H1 (cell line): ENCODE data around the gene LGALS8. TPM values are rescaled to one million over a fixed set of nuclear protein-coding genes. Genes with fewer than 3 reads are reported as not detected.

ENCODE experiments used
- CTCF ChIA-PET: fragments of 300-600 bp; sonication (Branson Sonifier 250); formaldehyde crosslinking; loops from one replicate; lab custom pipeline; 2021; ENCODE audit not compliant: partially characterized antibody; lab: Charles Lee
- POLR2A ChIA-PET: fragments of 300-600 bp; sonication (Branson Sonifier 250); formaldehyde crosslinking; loops from one replicate; lab custom pipeline; 2021; ENCODE audit warnings: inconsistent platforms; ENCODE audit not compliant: partially characterized antibody; lab: Charles Lee
- DNase-seq, 2 experiments: peaks; one replicate each; pipeline versions ENCODE4 v3.0.0 to v3.0.0-alpha.2; 2010 to 2022; ENCODE audit warnings: low spot score in 2 of 2, low read depth in 1 of 2, mixed read lengths in 1 of 2
- FAIRE-seq: peaks from 2 replicates; lab custom pipeline; 2011; peaks lifted over from hg19 to GRCh38; lab: Jason Lieb, UNC
- H2AFZ ChIP-seq: 2 replicates; pipeline ENCODE4 v1.8.1; 2012; ENCODE audit warnings: low read length, inconsistent platforms
- H2AK5ac ChIP-seq: 2 replicates; pipeline ENCODE4 v1.6.1; 2013; ENCODE audit warnings: low read depth, low read length
- H2BK120ac ChIP-seq: replicated peaks from 2 replicates; pipeline ENCODE3; 2013; ENCODE audit warnings: low read depth, low read length, inconsistent platforms
- H2BK12ac ChIP-seq: 2 replicates; pipeline ENCODE4 v1.6.1; 2013; ENCODE audit warnings: low read depth, low read length
- H2BK15ac ChIP-seq: 2 replicates; pipeline ENCODE4 v1.6.1; 2013; ENCODE audit warnings: low read length
- H2BK20ac ChIP-seq: 2 replicates; pipeline ENCODE4 v1.6.1; 2013; ENCODE audit warnings: low read length
- H2BK5ac ChIP-seq: 2 replicates; pipeline ENCODE4 v1.6.1; 2013; ENCODE audit warnings: low read depth, low read length
- H3K14ac ChIP-seq: 2 replicates; pipeline ENCODE4 v1.6.1; 2013; ENCODE audit warnings: inconsistent platforms; ENCODE audit not compliant: insufficient read length
- H3K18ac ChIP-seq: 2 replicates; pipeline ENCODE4 v1.6.1; 2013; ENCODE audit warnings: low read length; ENCODE audit errors: extremely low read depth
- H3K23ac ChIP-seq: 2 replicates; pipeline ENCODE4 v1.6.1; 2013; ENCODE audit warnings: inconsistent platforms; ENCODE audit not compliant: insufficient read length
- H3K23me2 ChIP-seq: 2 replicates; pipeline ENCODE4 v1.6.1; 2013; ENCODE audit warnings: low read depth, low read length
- H3K27ac ChIP-seq: 2 replicates; pipeline ENCODE4 v1.6.1; 2011; ENCODE audit warnings: low read depth, low read length, inconsistent platforms
- H3K27me3 ChIP-seq, 4 experiments: replicated peaks in 1 of 4; 1 replicate in 1 of 4; 2 replicates in 3 of 4; pipeline versions ENCODE4 v1.6.1 to v1.8.1; 2011 to 2013; ENCODE audit warnings: low read length in 3 of 4, mild to moderate bottlenecking in 3 of 4, inconsistent platforms in 2 of 4, mixed read lengths in 2 of 4, moderate library complexity in 1 of 4; ENCODE audit not compliant: control insufficient read depth in 3 of 4, insufficient read depth in 3 of 4; ENCODE audit errors: extremely low read depth in 1 of 4
- H3K36me3 ChIP-seq, 4 experiments: 2 replicates each; pipeline versions ENCODE4 v1.6.1 to v1.8.1; 2011 to 2013; ENCODE audit warnings: mild to moderate bottlenecking in 4 of 4, low read length in 3 of 4, moderate library complexity in 2 of 4, control low read depth in 1 of 4, inconsistent platforms in 1 of 4; ENCODE audit not compliant: insufficient read depth in 4 of 4, control insufficient read depth in 2 of 4
- H3K4ac ChIP-seq: replicated peaks from 2 replicates; pipeline ENCODE3; 2013; ENCODE audit warnings: low read length, low read depth, mixed read lengths, inconsistent platforms; ENCODE audit not compliant: insufficient read length
- H3K4me1 ChIP-seq, 4 experiments: replicated peaks in 1 of 4; 1 replicate in 1 of 4; 2 replicates in 3 of 4; pipeline versions ENCODE4 v1.6.1 to v1.8.1; 2011 to 2013; ENCODE audit warnings: low read length in 3 of 4, inconsistent platforms in 2 of 4, mixed read lengths in 1 of 4; ENCODE audit not compliant: insufficient read depth in 4 of 4, control insufficient read depth in 3 of 4
- H3K4me2 ChIP-seq, 2 experiments: 2 replicates each; pipeline versions ENCODE4 v1.6.1 to v1.8.1; 2011 to 2013; ENCODE audit warnings: low read depth in 2 of 2, low read length in 2 of 2, control low read depth in 1 of 2, inconsistent platforms in 1 of 2, mild to moderate bottlenecking in 1 of 2; ENCODE audit not compliant: insufficient read depth in 1 of 2
- H3K4me3 ChIP-seq, 4 experiments: fragments of 200-600, 300-600 bp in 1 of 4; sonication (generic), shearing (Covaris generic), sonication (Bioruptor Twin) in 1 of 4; 2 replicates each; pipeline versions ENCODE4 v1.5.1 to v1.8.1; 2011 to 2016; ENCODE audit warnings: low read length in 4 of 4, low read depth in 3 of 4, control low read depth in 2 of 4, inconsistent platforms in 2 of 4, mild to moderate bottlenecking in 2 of 4, mixed read lengths in 1 of 4, moderate library complexity in 1 of 4; ENCODE audit not compliant: insufficient read depth in 2 of 4; ENCODE audit errors: extremely low read depth in 1 of 4
- H3K56ac ChIP-seq: replicated peaks from 2 replicates; pipeline ENCODE3; 2013; ENCODE audit warnings: low read depth, mild to moderate bottlenecking, mixed read lengths, low read length, inconsistent platforms; ENCODE audit not compliant: insufficient read length
- H3K79me1 ChIP-seq: 2 replicates; pipeline ENCODE4 v1.6.1; 2013; ENCODE audit warnings: low read depth, low read length, control low read depth
- H3K79me2 ChIP-seq, 2 experiments: 2 replicates each; pipeline versions ENCODE4 v1.6.1 to v1.8.1; 2012 to 2013; ENCODE audit warnings: low read length in 2 of 2, mild to moderate bottlenecking in 2 of 2, inconsistent platforms in 1 of 2; ENCODE audit not compliant: insufficient read depth in 2 of 2, control insufficient read depth in 1 of 2
- H3K9ac ChIP-seq, 4 experiments: replicated peaks in 1 of 4; 1 replicate in 1 of 4; 2 replicates in 3 of 4; pipeline versions ENCODE4 v1.6.1 to v1.8.1; 2011 to 2013; ENCODE audit warnings: low read depth in 3 of 4, low read length in 3 of 4, control low read depth in 2 of 4, mild to moderate bottlenecking in 2 of 4, moderate library complexity in 2 of 4, inconsistent platforms in 1 of 4; ENCODE audit errors: extremely low read depth in 1 of 4
- H3K9me3 ChIP-seq, 2 experiments: 2 replicates each; pipeline versions ENCODE4 v1.6.1 to v1.8.1; 2012 to 2013; ENCODE audit warnings: mild to moderate bottlenecking in 2 of 2, moderate library complexity in 2 of 2, control low read depth in 1 of 2, inconsistent platforms in 1 of 2, low read depth in 1 of 2, low read length in 1 of 2, mixed read lengths in 1 of 2; ENCODE audit not compliant: insufficient read depth in 2 of 2
- H4K20me1 ChIP-seq, 2 experiments: replicated peaks in 1 of 2; 2 replicates each; pipeline versions ENCODE3 to v1.8.1; 2011 to 2013; ENCODE audit warnings: inconsistent platforms in 2 of 2, low read length in 2 of 2, mild to moderate bottlenecking in 1 of 2; ENCODE audit not compliant: insufficient read depth in 2 of 2, control insufficient read depth in 1 of 2
- H4K5ac ChIP-seq: 2 replicates; pipeline ENCODE4 v1.6.1; 2013; ENCODE audit warnings: low read length, low read depth, mixed read lengths, inconsistent platforms; ENCODE audit not compliant: insufficient read length
- H4K8ac ChIP-seq: 2 replicates; pipeline ENCODE4 v1.8.0; 2013; ENCODE audit warnings: mild to moderate bottlenecking, moderate library complexity, low read length, inconsistent platforms; ENCODE audit not compliant: insufficient read depth; ENCODE audit errors: extremely low read depth
- H4K91ac ChIP-seq: replicated peaks from 2 replicates; pipeline ENCODE3; 2013; ENCODE audit warnings: low read length, mixed read lengths, inconsistent platforms; ENCODE audit not compliant: insufficient read length
- ASH2L ChIP-seq: fragments of 200-600, 300-600 bp; sonication (generic); IDR thresholded peaks from one replicate; pipeline ENCODE4 v1.7.1; 2017; ENCODE audit warnings: low read length
- E2F6 ChIP-seq: IDR thresholded peaks from 2 replicates; pipeline ENCODE4 v1.6.1; 2012; ENCODE audit warnings: inconsistent platforms
- GABPA ChIP-seq: IDR thresholded peaks from 2 replicates; pipeline ENCODE4 v1.6.1; 2011; ENCODE audit warnings: mild to moderate bottlenecking, low read length, moderate library complexity, borderline replicate concordance; ENCODE audit not compliant: insufficient read depth
- NANOG ChIP-seq: IDR thresholded peaks from 2 replicates; pipeline ENCODE4 v1.6.1; 2011; ENCODE audit warnings: low read length, low read depth, mild to moderate bottlenecking, inconsistent platforms; ENCODE audit not compliant: insufficient read depth, poor library complexity, severe bottlenecking
- PHF8 ChIP-seq: fragments of 200-600 bp; sonication (generic); conservative IDR thresholded peaks from 2 replicates; pipeline ENCODE4 v1.7.1; 2012; ENCODE audit warnings: low read depth, mild to moderate bottlenecking, inconsistent platforms, low read length, moderate library complexity
- POLR2A ChIP-seq, 2 experiments: IDR thresholded peaks; 1 replicate in 1 of 2; 2 replicates in 1 of 2; pipeline ENCODE4 v1.6.1; 2011; ENCODE audit warnings: low read depth in 2 of 2, low read length in 2 of 2, mild to moderate bottlenecking in 2 of 2; ENCODE audit errors: control extremely low read depth in 1 of 2
- SIRT6 ChIP-seq: IDR thresholded peaks from one replicate; pipeline ENCODE4 v1.7.1; 2012; ENCODE audit warnings: low read length, inconsistent platforms
- SRF ChIP-seq: IDR thresholded peaks from 2 replicates; pipeline ENCODE4 v1.6.1; 2011; ENCODE audit warnings: mild to moderate bottlenecking, low read depth, low read length, moderate library complexity
- WGBS, 2 experiments: shearing (Covaris generic) in 1 of 2; methylation state at CpG; one replicate each; pipeline versions ENCODE4 v1.1.6 to v1.1.7; 2013 to 2015; ENCODE audit warnings: low lambda C conversion rate in 2 of 2, mixed read lengths in 2 of 2, inconsistent platforms in 1 of 2, low coverage in 1 of 2, missing lambda C conversion rate in 1 of 2; ENCODE audit not compliant: insufficient replicate concordance in 2 of 2, insufficient coverage in 1 of 2, insufficient read length in 1 of 2; ENCODE audit errors: extremely low coverage in 1 of 2, missing lambda C conversion rate in 1 of 2; 5-methylcytosine and 5-hydroxymethylcytosine counted together
- polyA plus RNA-seq, 7 experiments: library from polyadenylated mRNA; depleted of rRNA in 3 of 7; stranded (reverse) in 5 of 7; unstranded in 2 of 7; fragments of >200 nt in 5 of 7; fragments of 200-250 nt in 2 of 7; gene quantifications; 1 replicate in 5 of 7; 2 replicates in 1 of 7; 4 replicates in 1 of 7; pipeline versions ENCODE4 v1.2.1 to v1.2.3, GENCODE V29; 2011 to 2013; ENCODE audit warnings: missing spikeins in 2 of 7, mixed read lengths in 2 of 7
- total RNA-seq: library from RNA; stranded (reverse); fragmentation: NEBNext Ultra II Directional; extraction: Animal tissue kit (Norgen Biotek cat#: 25700); gene quantifications from 2 replicates; pipeline ENCODE4 v1.2.1, GENCODE V29; 2021

LGALS8 gene
- total and polyA plus RNA-seq, 2 of the 8 experiments (the other 6 are each of a cell fraction or from before 2014, with no cell fraction given), result 7.2 to 11.6 TPM

GRCh38 chr1:236552901-236553300 lies 29.1 kb downstream of the LGALS8 start:
- no peak overlapping the region for H4K91ac ChIP-seq
- TF ChIP-seq SIRT6 (no peak), PHF8 (no peak), POLR2A (IDR thresholded peaks at IDR 0.05; ENCODE audit: control extremely low read depth in 1 of 2, low read depth in 2 of 2, low read length in 2 of 2) (no peak), E2F6 (no peak), NANOG (no peak), SRF (no peak), GABPA (no peak), ASH2L (no peak)
- TF ChIP-seq, all 59 proteins: peak for 0
- ChIA-PET CTCF (no interaction called here), POLR2A (no interaction called here)
- no peak overlapping the region for H3K4ac ChIP-seq
- H3K4me2 ChIP-seq, result no peak overlapping the region
- no peaks in the 10 kb centered on the region for H3K79me1 ChIP-seq
- peaks cover 39 to 95% (median 87%) of the 10 kb centered on the region in 4 experiments for H3K36me3 ChIP-seq
- no peak overlapping the region for H2BK5ac ChIP-seq
- H4K8ac ChIP-seq, result no peak overlapping the region
- no peaks in the 10 kb centered on the region for H3K4me1 ChIP-seq
- FAIRE-seq, result no peak
- no peak overlapping the region for H3K9ac ChIP-seq
- no peak overlapping the region for H2BK20ac ChIP-seq
- H3K56ac ChIP-seq, result no peak overlapping the region
- no peak overlapping the region for H2BK15ac ChIP-seq
- peaks cover 2% of the 10 kb centered on the region in 2 experiments for H4K20me1 ChIP-seq
- H3K23me2 ChIP-seq, result no peaks in the 10 kb centered on the region
- no peak overlapping the region for H3K14ac ChIP-seq
- no peak for DNase-seq
- H4K5ac ChIP-seq, result no peak overlapping the region
- H3K23ac ChIP-seq, result no peak overlapping the region
- H2BK12ac ChIP-seq, result no peak overlapping the region
- H3K18ac ChIP-seq, result no peak overlapping the region
- H3K27me3 ChIP-seq, result no peaks in the 10 kb centered on the region
- H2AK5ac ChIP-seq, result no peak overlapping the region
- no peak overlapping the region for H2AFZ ChIP-seq
- H3K4me3 ChIP-seq, result no peak overlapping the region
- no peaks in the 10 kb centered on the region for H3K9me3 ChIP-seq
- no peak overlapping the region for H3K27ac ChIP-seq
- H3K79me2 ChIP-seq, result no peaks in the 10 kb centered on the region
- 50% methylated on average over 1 of the region's 1 CpG; no CpG with 5 or more reads in 1 of the 2 experiments for WGBS, 2 experiments
- no peak overlapping the region for H2BK120ac ChIP-seq
